NT2/D1 (cell line): Measurements from ENCODE around the gene A4GALT.

ENCODE experiments used
- SUZ12 ChIP-seq: IDR thresholded peaks from 2 replicates; pipeline ENCODE4 v1.6.1; 2011; ENCODE audit not compliant: insufficient read length, insufficient read depth; ENCODE audit errors: extremely low read depth
- YY1 ChIP-seq: IDR thresholded peaks from 2 replicates; pipeline ENCODE4 v1.6.1; 2011; ENCODE audit not compliant: insufficient read length, insufficient read depth
- ZNF274 ChIP-seq: IDR thresholded peaks from 2 replicates; pipeline ENCODE4 v1.6.1; 2011; ENCODE audit warnings: mild to moderate bottlenecking, low read depth, low read length

GRCh38 chr22:42702675-42703074 lies 18.0 kb downstream of the A4GALT start:
- TF ChIP-seq ZNF274 (no peak), YY1 (no peak), SUZ12 (no peak)
